NOMO-1 treated with DMSO at 0.1 percent for 48 hours (cell line): Measurements from ENCODE around the gene FANK1.
"Not testable (repeated sequence)": the region's sequence is repeated elsewhere in the genome, so short reads cannot be mapped to it uniquely, and the experiment has no call there.

Experiments
- DNase-seq: peaks from one replicate; lab custom pipeline; 2025; ENCODE audit not compliant: unreplicated experiment; lab: John Stamatoyannopoulos, UW

FANK1 gene

GRCh38 chr10:125889441-125889840 is 6.9 kb upstream of the FANK1 start:
- not testable (repeated sequence) for DNase-seq

- DNase-seq, result not testable (repeated sequence)
These were observed 4.0 kb upstream of the FANK1 start for GRCh38 chr10:125892402-125892801.

- DNase-seq, result not testable (repeated sequence)
These were observed 2.2 kb upstream of the FANK1 start for GRCh38 chr10:125894176-125894575.

GRCh38 chr10:125895130-125896087 is 955 bp upstream of the FANK1 start:
- not testable (repeated sequence) for DNase-seq

GRCh38 chr10:125897317-125897716 is 953 bp downstream of the FANK1 start:
- DNase-seq, result not testable (repeated sequence)

GRCh38 chr10:125900963-125901362 is 4.6 kb downstream of the FANK1 start:
- not testable (repeated sequence) for DNase-seq

GRCh38 chr10:125903135-125903640 is 6.8 kb downstream of the FANK1 start:
- DNase-seq, result not testable (repeated sequence)

- DNase-seq, result not testable (repeated sequence)
These were observed 9.0 kb downstream of the FANK1 start for GRCh38 chr10:125905069-125905994.

GRCh38 chr10:125907598-125907997 is 11.2 kb downstream of the FANK1 start:
- not testable (repeated sequence) for DNase-seq

GRCh38 chr10:125908813-125909212 is 12.4 kb downstream of the FANK1 start:
- not testable (repeated sequence) for DNase-seq

GRCh38 chr10:125909491-125909890 is 13.1 kb downstream of the FANK1 start:
- DNase-seq, result not testable (repeated sequence)

- DNase-seq, result no peak
These were observed 14.8 kb downstream of the FANK1 start for GRCh38 chr10:125911145-125911544.

GRCh38 chr10:125911990-125912389 is 15.6 kb downstream of the FANK1 start:
- no peak for DNase-seq

- not testable (repeated sequence) for DNase-seq
These were observed 16.9 kb downstream of the FANK1 start for GRCh38 chr10:125913277-125913676.

GRCh38 chr10:125916977-125917376 is 20.6 kb downstream of the FANK1 start:
- DNase-seq, result no peak

- DNase-seq, result not testable (repeated sequence)
These were observed 21.5 kb downstream of the FANK1 start for GRCh38 chr10:125917704-125918361.

GRCh38 chr10:125921643-125922306 is 25.4 kb downstream of the FANK1 start:
- not testable (repeated sequence) for DNase-seq

GRCh38 chr10:125925262-125925834 is 29.0 kb downstream of the FANK1 start:
- no peak for DNase-seq

- no peak for DNase-seq
These were observed 29.9 kb downstream of the FANK1 start for GRCh38 chr10:125926247-125926646.

- DNase-seq, result not testable (repeated sequence)
These were observed 30.9 kb downstream of the FANK1 start for GRCh38 chr10:125927265-125927664.
